SU-DHL-6 (cell line): ENCODE measurements around the gene KCNQ1OT1.

Source experiments
- H2AFZ ChIP-seq: fragments of 200-600 bp; sonication (generic); 2 replicates; pipeline ENCODE4 v1.6.1; 2014; ENCODE audit warnings: low read depth, mild to moderate bottlenecking, moderate library complexity, mixed read lengths, antibody characterized with exemption, low read length; ENCODE audit not compliant: severe bottlenecking
- H3F3A ChIP-seq: fragments of 200-600 bp; shearing (Covaris generic); 2 replicates; pipeline ENCODE4 v1.6.0; 2016; ENCODE audit warnings: antibody characterized with exemption, mild to moderate bottlenecking; ENCODE audit not compliant: insufficient read depth
- H3K27ac ChIP-seq: fragments of 200-600 bp; sonication (generic); 2 replicates; pipeline ENCODE4 v1.5.1; 2016; ENCODE audit warnings: low read depth, mild to moderate bottlenecking, low read length, moderate library complexity, mixed read lengths
- H3K27me3 ChIP-seq: fragments of 200-600 bp; sonication (generic), shearing (Covaris generic); 2 replicates; pipeline ENCODE4 v1.6.0; 2014; ENCODE audit warnings: mild to moderate bottlenecking, low read length
- H3K36me3 ChIP-seq: fragments of 200-600 bp; sonication (generic); 2 replicates; pipeline ENCODE4 v1.6.1; 2014; ENCODE audit warnings: mild to moderate bottlenecking, low read length, mixed read lengths
- H3K4me2 ChIP-seq: fragments of 300-600, 200-600 bp; shearing (Covaris generic), sonication (generic); 2 replicates; pipeline ENCODE4 v1.6.0; 2014; ENCODE audit warnings: low read length, low read depth, mild to moderate bottlenecking; ENCODE audit not compliant: poor library complexity, severe bottlenecking
- H3K4me3 ChIP-seq: fragments of 200-600 bp; sonication (generic); 2 replicates; pipeline ENCODE4 v1.5.1; 2014; ENCODE audit warnings: antibody characterized with exemption, low read length, mild to moderate bottlenecking, mixed read lengths; ENCODE audit not compliant: insufficient read depth, poor library complexity, severe bottlenecking
- H3K79me2 ChIP-seq: fragments of 200-600 bp; sonication (generic); 2 replicates; pipeline ENCODE4 v1.6.1; 2014; ENCODE audit warnings: mild to moderate bottlenecking, low read length, moderate library complexity; ENCODE audit not compliant: insufficient read depth
- H3K9ac ChIP-seq: fragments of 200-600 bp; sonication (generic); 2 replicates; pipeline ENCODE4 v1.7.0; 2014; ENCODE audit warnings: mild to moderate bottlenecking, low read length
- H3K9me2 ChIP-seq: fragments of 200-600 bp; sonication (generic); replicated peaks from 2 replicates; pipeline ENCODE4 v1.6.1; 2014; ENCODE audit warnings: low read length; ENCODE audit not compliant: insufficient read depth
- H3K9me3 ChIP-seq: fragments of 200-600 bp; sonication (generic); 2 replicates; pipeline ENCODE4 v1.6.1; 2014; ENCODE audit warnings: low read length, mixed read lengths; ENCODE audit not compliant: insufficient read depth
- H4K20me1 ChIP-seq: fragments of 200-600 bp; sonication (generic); 2 replicates; pipeline ENCODE4 v1.6.1; 2014; ENCODE audit warnings: low read depth, mild to moderate bottlenecking, antibody characterized with exemption, low read length, moderate library complexity, mixed read lengths
- EZH2phosphoT487 ChIP-seq: fragments of 200-600 bp; sonication (generic), shearing (Covaris generic); conservative IDR thresholded peaks from 2 replicates; pipeline ENCODE4 v1.6.1; 2018; ENCODE audit warnings: mild to moderate bottlenecking, antibody characterized with exemption, low read length, moderate library complexity, mixed read lengths
- TF ChIP-seq, protein P1 (sequence below): fragments of 200-600 bp; sonication (generic); IDR thresholded peaks from one replicate; pipeline ENCODE4 v1.5.1; 2017; ENCODE audit warnings: antibody characterized with exemption, mild to moderate bottlenecking, low read length, moderate library complexity; ENCODE audit not compliant: insufficient read depth, poor library complexity, severe bottlenecking

KCNQ1OT1 gene

GRCh38 chr11:2647167-2647566, 52.6 kb downstream of the KCNQ1OT1 start:
- H4K20me1 ChIP-seq, result no peaks in the 10 kb centered on the region
- H2AFZ ChIP-seq, result no peak overlapping the region
- no peaks in the 10 kb centered on the region for H3F3A ChIP-seq
- H3K9ac ChIP-seq, result no peak overlapping the region
- peaks cover 14% of the 10 kb centered on the region; the same call in 1 of the 2 replicates for H3K9me3 ChIP-seq
- H3K4me2 ChIP-seq, result no peak overlapping the region
- no peaks in the 10 kb centered on the region for H3K9me2 ChIP-seq
- H3K27ac ChIP-seq, result no peak overlapping the region
- H3K27me3 ChIP-seq, result peaks cover 5% of the 10 kb centered on the region; the same call in 1 of the 2 replicates
- no peak overlapping the region for H3K4me3 ChIP-seq
- no peaks in the 10 kb centered on the region for H3K36me3 ChIP-seq
- TF ChIP-seq EZH2phosphoT487, result no peak
- TF ChIP-seq, protein P1, sequence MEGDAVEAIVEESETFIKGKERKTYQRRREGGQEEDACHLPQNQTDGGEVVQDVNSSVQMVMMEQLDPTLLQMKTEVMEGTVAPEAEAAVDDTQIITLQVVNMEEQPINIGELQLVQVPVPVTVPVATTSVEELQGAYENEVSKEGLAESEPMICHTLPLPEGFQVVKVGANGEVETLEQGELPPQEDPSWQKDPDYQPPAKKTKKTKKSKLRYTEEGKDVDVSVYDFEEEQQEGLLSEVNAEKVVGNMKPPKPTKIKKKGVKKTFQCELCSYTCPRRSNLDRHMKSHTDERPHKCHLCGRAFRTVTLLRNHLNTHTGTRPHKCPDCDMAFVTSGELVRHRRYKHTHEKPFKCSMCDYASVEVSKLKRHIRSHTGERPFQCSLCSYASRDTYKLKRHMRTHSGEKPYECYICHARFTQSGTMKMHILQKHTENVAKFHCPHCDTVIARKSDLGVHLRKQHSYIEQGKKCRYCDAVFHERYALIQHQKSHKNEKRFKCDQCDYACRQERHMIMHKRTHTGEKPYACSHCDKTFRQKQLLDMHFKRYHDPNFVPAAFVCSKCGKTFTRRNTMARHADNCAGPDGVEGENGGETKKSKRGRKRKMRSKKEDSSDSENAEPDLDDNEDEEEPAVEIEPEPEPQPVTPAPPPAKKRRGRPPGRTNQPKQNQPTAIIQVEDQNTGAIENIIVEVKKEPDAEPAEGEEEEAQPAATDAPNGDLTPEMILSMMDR, result no peak
- H3K79me2 ChIP-seq, result no peaks in the 10 kb centered on the region

GRCh38 chr11:2645779-2646118, 54.0 kb downstream of the KCNQ1OT1 start:
- Histone ChIP-seq H3K27me3 (peaks cover 5% of the 10 kb centered on the region; the same call in 1 of the 2 replicates), H3K9ac (no peak overlapping the region), H3K9me3 (peaks cover 14% of the 10 kb centered on the region; the same call in 1 of the 2 replicates), H4K20me1 (no peaks in the 10 kb centered on the region), H3K27ac (no peak overlapping the region), H3F3A (no peaks in the 10 kb centered on the region), H3K4me2 (no peak overlapping the region), H3K4me3 (no peak overlapping the region), H3K9me2 (no peaks in the 10 kb centered on the region), H3K79me2 (no peaks in the 10 kb centered on the region), H2AFZ (no peak overlapping the region), H3K36me3 (no peaks in the 10 kb centered on the region)
- no peak for TF ChIP-seq EZH2phosphoT487
- TF ChIP-seq, protein P1, result no peak

DNA sequence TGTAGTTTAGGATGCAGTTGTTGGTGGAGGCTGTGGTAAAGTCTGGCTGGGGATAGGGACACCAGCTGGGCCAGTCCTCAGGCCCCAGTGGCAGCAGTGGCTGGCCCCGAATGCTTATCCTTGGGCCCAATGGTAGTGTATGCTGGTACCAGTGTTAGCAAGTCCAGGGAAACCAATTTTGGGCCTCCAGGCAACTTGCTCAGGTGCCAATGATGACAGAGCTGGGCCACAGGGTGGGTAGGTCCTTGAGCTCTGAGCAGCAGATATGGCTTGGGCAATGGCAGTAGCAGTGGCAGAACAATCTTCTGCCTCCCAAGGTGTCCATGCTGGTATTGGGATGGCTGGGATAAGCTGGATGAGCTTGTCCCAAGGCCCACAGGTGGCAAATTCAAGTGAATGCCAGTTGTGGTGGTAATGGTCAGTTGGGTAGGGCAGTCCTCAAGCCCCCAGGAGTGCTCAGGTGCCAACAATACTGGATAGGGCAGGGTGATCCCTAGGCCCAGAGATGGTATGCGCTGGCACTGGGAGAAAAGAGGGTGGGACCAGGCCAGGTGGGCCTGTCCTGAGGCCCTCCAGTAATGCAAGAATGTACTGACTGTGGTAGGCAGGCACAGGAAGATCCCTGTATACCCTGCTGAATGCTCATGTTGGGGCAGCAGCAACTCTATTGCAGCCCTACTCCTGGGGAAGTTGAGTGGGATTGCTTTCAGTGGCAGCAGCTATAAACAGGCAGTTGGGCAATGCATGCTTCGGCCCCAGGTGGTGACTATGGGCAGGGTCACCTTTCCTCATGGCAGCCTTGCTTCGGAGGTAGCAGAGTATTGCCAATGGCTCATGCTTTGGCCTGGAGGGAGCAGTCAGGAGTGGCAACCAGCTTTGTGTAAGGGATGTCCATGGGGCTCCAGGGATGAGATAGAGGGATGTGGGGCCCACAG, 54.7 kb downstream of the KCNQ1OT1 start:
- H3K9me3 ChIP-seq, result peaks cover 14% of the 10 kb centered on the region; the same call in 1 of the 2 replicates
- H3F3A ChIP-seq, result no peaks in the 10 kb centered on the region
- H3K27ac ChIP-seq, result no peak overlapping the region
- H2AFZ ChIP-seq, result no peak overlapping the region
- no peaks in the 10 kb centered on the region for H3K9me2 ChIP-seq
- peaks cover 5% of the 10 kb centered on the region; the same call in 1 of the 2 replicates for H3K27me3 ChIP-seq
- H3K36me3 ChIP-seq, result no peaks in the 10 kb centered on the region
- no peak overlapping the region for H3K9ac ChIP-seq
- no peak overlapping the region for H3K4me2 ChIP-seq
- no peaks in the 10 kb centered on the region for H4K20me1 ChIP-seq
- H3K4me3 ChIP-seq, result no peak overlapping the region
- no peak for TF ChIP-seq EZH2phosphoT487
- TF ChIP-seq, protein P1, result no peak
- H3K79me2 ChIP-seq, result no peaks in the 10 kb centered on the region
